NCI-H146 (cell line): ENCODE data around the gene ROBO3.
A peak's percentile ranks its signal among the peaks of the same experiment; 100 is the strongest.

Experiments used
- DNase-seq: peaks from one replicate; lab custom pipeline; 2025; lab: John Stamatoyannopoulos, UW

The ROBO3 gene

DNA sequence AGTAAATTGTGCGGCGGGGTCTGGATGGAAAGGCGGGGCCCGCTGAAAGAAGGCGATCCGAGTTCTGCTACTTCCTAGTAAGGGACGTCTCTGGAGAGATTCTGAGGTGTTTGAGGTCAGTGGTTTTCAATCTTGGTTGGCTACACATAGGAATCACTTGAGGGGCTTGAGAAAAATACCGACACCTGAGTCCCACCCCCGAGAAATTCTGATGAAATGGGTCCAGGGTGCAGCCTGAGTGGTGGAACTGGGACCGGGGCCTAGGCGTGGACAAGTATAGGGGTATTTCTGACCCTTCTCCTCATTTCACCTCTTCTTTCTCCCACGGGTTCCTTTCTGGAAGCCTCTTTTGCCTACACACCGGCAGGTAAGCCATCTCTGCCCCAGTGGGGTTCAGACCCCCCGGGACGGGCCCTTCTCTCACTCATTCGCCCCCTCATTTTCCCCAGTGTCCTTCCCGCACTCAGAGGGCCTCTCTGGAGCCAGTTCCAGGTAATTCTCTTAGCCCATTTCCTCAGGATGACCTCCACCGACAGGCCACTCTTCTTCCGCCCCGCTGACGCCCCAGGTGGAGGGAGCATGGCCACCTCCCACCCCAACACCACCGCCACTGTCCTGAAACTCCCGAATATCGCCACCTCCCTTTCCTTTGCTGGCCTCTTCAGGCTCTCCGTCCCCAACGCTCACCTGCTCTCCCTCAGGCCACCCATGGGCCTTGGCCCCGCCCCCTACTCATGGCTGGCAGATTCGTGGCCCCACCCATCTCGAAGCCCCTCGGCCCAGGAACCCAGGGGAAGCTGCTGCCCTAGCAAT, 11.8 kb downstream of the ROBO3 start:
- peak; percentile 21 for DNase-seq

DNA sequence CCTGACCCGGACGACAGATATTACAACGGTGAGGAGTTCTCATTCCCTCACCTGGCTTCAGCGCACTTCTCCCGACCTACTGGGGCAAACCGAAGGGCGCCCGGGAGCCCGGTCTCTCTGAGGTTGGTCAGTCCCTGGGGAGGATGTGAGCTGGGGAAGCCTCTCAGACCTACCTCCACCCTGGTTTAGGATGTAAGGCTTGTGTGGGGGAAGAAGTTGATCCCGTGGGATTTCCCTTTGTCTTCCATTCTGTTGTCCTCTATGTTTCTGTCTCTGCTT, 12.3 kb downstream of the ROBO3 start:
- no peak for DNase-seq

DNA sequence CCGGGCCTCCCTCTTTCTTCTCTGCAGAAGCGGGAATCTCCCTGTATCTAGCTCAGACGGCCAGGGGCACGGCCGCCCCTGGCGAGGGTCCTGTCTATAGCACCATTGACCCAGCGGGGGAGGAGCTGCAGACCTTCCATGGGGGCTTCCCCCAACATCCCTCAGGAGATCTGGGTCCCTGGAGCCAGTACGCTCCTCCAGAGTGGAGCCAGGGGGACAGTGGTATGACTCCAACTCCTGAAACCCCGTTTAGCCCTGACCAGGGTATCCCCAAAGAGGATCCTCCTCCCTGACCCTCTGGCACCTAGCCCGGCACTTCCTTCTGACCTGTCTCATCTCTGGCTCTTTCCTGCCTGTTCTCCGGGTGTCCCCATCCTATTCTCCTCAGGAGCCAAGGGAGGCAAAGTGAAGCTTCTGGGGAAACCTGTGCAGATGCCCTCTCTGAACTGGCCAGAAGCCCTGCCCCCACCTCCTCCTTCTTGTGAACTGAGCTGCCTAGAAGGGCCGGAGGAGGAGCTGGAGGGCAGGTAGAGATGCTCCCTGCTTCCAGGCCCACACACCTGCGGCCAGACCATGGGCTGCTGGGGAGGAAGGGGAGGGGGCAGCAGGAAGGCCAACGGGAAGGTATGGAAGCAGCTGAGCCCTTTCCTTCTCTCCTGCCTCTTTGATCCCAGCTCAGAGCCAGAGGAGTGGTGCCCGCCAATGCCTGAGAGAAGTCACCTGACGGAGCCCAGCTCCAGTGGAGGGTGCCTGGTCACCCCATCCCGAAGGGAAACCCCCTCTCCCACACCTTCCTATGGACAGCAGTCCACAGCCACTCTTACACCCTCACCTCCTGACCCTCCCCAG, 12.9 kb downstream of the ROBO3 start:
- DNase-seq, result no peak

DNA sequence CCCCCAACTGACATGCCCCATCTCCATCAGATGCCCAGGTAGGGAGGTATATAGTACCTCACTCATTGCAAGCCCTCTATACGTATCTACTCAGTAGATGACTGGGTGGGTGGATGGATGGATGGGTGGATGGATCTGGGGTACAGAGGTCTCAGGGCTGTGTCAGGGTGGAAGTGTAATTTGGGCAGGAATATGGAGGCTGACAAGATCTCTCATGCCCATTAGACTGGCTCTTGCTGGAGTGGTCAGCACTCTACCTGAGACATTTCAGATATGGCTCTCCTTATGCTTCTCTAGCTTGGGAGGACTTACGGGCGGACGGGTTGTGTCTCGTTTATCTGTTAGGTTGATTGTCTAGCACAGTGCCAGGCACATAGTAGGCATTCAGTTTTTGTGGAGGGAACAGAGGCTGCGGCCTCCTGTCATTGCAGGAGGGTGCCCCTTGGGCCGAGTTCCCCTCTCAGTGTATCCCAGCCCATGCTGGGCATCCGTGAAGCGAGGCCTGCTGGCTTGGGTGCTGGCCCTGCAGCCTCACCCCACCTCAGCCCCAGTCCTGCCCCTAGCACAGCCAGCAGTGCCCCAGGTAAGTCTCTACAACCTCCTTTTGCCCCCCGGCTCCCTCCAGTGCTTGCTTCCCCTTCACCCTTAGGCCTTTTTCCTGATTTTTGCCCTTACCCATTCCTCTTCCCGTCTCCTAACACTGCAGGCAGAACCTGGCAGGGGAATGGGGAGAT, 13.7 kb downstream of the ROBO3 start:
- no peak for DNase-seq

DNA sequence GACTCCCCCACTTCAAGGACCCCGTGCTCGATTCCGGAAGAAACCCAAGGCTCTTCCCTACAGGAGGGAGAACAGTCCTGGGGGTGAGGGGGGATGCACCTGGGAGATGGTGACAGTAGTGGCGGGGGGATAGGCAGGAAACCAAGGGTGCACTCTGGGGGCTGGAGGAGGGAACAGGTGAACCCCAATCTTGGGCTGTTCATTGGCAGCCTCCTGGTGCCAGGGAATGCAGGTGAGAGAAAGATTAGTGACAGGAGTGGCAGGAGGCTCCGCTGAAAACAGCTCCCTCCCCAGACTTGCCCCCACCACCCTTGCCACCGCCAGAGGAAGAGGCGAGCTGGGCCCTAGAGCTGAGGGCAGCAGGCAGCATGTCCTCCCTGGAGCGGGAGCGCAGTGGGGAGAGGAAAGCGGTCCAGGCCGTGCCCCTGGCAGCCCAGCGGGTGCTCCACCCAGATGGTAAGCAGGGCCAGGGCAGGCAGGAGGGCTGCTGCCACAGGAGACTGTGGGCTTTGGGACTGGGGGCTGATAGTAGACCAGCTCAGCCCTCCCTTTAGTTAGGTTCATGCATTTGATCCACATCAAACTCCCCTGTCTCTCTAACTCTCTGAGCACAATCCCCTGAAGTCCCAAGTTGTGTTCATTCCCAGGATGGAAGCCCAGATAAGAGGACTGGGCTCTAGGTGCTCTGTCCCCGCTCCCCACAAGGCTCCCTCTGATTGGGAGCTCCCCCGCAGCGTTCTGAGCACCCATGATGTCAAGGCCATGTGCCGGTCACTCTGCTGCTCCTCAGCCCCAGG, 14.5 kb downstream of the ROBO3 start:
- DNase-seq, result no peak

DNA sequence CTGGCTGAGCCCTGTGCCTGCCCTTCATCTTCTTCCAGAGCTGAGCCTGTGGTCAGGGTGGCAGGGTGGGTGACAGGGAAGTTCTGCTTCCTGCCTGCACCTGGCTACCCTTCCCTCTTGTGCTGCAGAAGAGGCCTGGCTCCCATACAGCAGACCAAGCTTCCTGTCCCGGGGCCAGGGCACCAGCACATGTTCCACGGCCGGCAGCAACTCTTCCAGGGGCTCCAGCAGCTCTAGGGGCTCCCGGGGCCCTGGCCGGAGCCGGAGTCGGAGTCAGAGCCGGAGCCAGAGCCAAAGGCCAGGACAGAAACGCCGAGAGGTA, 15.0 kb downstream of the ROBO3 start:
- no peak for DNase-seq

DNA sequence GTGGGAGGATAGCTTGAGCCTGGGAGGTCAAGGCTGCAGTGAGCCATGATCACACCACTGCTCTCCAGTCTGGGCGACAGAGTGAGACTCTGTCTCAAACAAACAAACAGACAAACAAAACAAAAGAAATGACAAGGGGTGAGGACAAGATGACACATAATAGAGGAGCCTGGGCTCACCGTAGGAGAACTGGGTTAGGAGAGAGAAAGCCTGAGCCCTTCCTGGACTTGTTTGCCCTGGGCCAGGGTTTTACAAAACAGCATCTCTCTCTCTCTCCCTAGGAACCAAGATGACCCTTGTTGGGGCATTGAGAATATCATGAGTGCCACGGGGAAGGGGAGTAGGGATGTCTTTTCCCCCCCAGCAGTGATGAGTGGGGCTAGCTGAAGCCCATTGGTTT, 15.7 kb downstream of the ROBO3 start:
- DNase-seq, result no peak

DNA sequence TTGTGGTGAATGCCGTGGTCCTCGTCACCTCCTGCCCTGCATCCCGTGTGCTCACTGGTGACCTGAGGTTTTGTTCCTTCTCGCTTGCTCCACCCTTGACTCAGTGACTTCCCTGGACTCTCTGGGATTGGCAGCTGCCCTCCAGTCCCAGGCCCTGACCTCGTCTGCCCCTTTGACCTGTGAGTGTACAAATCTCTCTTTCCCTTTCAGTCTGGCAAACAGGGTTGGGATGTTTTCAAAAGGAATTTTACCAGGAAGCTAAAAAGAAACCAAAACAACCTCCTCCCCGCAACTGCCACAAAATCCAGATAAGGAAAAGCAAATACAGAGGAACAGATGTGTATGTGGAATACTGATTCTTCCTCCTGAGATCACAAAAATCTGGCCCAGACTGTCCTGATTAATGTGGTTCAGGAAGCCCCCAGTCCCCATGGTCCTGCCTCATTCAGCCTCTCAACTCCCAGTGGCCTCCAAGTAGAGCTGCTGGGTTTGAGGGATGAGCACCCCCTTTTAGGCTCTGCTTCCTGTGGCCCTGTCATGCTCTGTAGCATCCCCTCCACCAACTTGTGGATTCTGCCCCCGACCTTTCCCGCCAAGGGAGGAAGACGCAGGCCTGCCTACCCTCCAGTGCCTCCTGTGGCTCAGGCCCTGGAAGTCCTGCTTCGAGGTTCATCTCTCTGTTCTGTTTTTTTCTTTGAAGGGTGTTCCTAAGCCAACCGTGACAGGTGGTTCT, 17.3 kb downstream of the ROBO3 start:
- DNase-seq, result no peak

DNA sequence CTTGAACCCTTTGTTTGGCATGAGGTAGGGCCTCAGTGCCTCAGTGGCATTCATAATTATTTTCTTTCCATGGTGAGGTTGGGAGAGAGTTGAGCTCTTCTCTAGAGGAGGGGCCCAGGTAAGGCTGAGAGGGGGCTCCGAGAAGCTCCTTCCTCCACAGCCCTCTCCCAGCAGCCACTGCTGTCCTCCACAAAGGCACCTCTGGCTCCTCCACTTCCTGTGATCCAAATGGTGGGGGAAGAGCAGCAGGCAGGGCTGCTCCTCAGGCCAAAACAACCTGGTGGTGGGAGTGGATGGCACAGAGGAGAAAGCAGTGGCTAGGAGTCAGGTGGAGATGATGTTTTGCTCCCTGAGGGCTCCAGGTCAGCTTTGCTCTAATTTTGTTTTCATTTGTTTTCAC, 19.1 kb downstream of the ROBO3 start:
- DNase-seq, result no peak

DNA sequence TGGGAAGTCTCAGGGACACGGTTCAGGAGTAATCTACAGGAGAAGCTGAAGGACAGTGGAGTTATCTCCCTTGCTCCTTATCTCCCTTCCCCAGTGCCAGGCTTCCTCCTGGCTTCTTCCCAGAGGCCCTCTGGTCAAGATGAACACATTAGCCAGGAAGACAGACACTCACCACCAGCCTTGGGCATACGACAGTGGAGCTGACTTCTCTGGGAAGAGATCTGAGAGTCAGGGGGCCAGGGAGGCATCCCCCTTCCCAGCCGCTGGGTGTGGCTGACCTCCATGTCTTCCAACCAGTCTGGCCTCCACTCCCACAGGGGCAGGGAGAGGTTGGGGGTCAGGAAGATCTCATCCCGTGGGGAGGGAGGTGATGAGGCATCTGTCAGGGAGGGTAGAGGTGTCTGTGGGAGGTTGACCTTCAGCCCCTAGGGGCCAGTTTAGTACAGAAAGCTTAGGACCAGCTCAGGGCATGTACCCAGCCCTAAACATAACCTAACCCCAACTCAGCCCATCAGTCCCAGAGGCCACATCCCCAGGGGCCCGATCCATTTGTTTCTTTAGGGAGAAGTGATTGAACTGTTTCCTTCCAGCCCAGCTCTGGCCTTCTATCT, 19.7 kb downstream of the ROBO3 start:
- DNase-seq, result no peak

DNA sequence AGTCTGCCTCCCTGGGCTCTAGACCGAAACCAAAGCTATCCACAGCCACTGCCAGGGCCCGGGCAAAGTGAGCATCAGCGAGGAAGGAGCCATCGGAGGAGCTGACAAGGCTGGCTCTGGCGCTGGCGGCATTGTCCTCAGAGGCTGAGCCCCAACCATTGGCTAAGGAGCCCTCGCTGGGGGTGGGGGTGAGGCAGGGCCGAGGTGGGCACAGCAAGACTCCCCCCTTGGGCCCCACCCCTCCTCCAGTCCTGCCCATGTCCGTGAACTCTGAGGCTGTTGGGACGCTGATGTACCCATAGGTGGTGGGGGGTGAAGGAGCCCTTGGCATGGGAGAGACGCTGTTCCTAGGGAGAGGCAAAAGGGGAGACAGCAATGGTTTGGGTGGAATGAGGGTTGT, 21.2 kb downstream of the ROBO3 start:
- DNase-seq, result no peak

DNA sequence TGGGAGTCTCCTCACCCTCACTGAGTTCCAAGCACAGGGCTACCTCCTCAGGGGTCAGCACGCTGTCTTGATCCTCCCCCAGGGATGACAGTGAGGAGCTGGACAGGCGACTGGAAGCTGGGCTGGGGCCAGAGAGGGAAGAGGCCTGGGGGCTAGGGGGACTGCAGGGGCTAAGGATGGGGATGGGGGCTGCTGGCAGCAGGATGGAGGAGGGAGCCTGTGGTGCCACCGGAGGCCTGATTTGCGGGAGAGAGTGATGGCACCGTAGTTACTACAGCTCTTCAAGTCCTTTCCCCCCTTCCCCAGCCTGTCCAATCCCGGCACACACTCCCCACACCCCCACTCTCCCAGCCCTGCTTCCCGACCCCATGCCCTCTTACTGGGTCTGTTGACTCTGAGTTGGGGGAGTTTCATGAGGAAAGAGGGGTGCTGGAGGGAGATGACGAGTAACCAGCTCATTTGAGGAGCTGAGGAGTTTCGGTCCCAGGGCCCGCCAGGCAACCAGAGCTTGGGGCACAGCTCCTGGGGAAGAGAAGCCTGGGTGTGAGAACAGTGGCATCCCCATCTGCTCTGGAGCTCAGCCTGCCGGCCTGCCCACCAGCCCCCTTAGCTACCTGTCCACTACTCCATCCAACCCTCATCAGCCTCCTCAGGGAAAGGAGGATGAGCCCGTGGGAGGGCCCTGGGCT, 21.9 kb downstream of the ROBO3 start:
- no peak for DNase-seq

DNA sequence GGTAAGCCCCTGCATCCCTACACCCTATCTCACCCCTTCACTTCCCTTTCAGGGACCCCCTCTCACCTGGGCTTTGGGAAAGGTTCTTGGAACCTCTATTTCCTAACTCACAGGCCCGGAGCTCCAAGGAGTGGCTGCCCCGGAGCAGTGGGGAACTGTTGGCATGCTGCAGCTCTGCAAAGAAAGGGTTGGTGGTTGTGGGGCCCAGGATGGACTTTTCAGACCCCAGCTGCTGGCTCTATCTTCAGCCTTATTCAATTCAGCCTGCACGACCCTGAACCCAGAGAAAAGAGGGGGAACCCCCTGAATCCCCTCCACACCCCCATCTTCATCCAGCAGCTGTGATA, 22.4 kb downstream of the ROBO3 start:
- DNase-seq, result no peak

DNA sequence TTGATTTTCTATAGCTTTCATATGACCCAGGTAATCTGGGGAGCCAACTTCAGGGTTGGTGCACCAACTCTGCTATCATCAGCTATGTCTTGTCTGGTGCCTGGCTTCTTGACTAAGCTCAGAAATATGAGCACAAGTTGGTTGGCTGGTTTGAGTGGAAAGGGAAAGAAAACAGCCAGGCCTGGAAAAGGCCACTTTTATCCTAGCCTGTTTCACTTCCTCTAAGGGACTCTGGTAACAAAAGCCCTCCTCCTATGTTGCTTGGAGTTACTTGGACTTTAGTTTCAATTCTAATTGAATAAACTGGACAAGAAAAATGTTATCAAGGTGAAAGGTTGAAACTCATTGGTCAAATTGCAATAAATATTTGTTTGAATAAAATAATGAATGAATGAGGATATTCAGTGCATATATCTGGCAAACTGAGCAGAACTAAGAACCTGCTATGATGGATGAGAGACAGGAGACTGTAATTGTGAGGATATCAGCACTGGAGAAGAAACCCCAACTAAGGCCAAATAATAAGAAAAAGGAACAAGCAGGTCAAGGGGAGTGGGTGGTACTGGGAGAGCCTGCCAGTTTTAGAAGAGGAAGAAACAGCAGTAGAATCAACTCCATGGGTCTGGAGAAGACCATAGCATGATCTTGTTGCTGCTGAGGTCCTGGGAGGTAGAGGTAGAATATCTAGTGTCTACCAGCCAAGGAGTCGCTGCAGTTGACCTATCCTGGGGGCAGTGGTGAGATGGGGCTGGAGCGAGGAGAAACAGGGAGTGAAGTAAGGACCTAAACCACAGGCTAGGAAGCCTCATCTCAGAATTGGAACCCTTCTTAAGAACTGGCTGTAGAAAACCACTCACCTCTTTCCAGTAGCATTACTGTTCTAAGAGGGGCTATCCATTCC, 24.2 kb downstream of the ROBO3 start:
- no peak for DNase-seq

DNA sequence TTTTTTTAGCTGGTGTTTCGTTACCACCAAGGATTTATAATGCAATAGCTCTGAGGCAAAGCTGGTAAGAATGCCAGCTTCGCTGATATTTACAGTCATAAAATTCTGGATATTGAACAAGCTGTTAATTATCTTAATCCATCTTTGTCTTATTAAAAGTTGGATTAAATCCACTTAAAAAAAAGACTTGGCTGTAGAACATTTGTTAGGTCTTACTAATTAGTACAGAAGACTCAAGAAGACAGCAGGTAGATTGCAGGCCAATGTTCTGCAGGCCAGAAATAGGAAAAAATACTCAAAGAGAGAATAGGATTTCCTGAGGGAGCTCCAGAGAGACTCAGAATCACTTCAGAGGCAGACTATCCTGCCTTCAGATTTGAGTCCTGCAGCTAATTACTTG, 24.9 kb downstream of the ROBO3 start:
- DNase-seq, result no peak

DNA sequence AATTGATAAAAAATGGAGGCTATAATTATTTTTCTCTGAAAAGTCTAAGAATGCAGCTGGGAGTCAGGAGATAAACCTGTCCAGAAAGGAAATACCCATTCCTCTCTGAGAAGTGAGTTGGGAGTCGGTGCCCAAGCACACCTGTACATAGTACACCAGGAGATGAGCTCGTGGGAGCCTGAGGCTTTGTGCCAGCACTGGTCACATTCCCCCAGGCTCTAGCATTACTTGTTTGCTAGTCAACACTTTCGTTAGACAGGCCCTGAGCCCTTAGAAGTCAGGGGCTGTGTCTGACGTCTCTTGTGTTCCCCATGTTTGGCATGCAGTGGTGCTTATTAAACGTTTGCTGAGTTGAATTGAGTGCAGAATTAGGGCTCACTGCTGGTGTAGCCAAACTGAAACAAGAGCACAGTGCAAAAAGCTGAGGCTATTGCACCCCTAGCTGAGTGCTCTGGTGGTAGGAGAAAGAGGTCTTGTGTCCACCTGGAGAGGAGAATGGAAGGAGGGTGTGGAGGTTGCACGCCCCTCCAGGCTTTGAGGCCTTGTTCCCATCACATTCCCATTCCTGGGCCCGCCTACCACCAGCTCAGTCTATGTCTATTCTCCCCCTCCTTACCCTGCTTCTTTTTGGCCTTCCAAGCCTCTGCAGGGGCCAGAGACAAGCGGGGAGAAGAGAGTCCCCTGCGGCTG, 25.6 kb downstream of the ROBO3 start:
- no peak for DNase-seq

DNA sequence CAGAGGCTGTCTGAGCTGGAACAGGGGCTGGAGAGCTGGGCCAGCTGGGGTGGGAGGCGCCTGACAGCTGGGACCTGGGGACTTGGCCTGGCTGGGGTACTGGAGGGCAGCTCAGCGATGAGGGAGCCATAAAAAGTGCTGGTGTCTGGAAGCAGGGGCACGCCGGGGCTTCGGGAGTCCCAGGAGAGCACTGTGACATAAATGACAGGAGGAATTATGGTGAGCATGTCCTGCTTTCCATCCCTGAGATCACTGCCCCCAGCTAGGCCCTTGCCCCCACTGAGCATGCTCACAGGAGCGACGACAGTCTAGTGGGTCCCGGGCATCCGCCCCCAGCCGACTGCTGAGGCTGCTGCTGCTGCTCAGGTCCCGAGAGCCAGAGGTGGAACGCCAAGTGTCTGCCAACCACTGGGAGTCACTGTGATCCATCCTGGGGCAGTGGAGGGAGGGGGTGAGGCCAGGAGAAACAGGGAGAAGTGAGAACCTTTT, 26.2 kb downstream of the ROBO3 start:
- DNase-seq, result no peak

DNA sequence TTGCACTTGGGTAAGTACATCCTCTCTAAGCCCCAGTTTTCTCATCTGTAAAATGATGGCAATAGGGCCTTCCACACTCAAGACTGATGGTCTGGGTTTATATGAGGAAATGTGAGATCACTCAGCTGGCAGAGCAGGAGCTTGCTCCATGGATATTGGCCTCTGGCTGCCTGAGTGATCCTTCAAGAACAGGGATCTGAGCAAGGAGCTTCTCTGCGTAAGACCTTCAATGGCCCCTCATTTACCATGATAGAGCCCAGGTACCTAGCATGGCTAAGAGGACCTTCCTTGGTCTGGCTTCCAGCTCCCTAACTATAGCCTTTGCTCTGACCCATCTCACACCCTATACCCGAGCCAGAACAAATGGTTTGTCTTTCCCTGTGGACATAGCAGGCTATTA, 26.9 kb downstream of the ROBO3 start:
- no peak for DNase-seq
